ENCODE measurements around the gene SLC22A5.
A peak's percentile ranks its signal among the peaks of the same experiment; 100 is the strongest.

Gene SLC22A5

DNA sequence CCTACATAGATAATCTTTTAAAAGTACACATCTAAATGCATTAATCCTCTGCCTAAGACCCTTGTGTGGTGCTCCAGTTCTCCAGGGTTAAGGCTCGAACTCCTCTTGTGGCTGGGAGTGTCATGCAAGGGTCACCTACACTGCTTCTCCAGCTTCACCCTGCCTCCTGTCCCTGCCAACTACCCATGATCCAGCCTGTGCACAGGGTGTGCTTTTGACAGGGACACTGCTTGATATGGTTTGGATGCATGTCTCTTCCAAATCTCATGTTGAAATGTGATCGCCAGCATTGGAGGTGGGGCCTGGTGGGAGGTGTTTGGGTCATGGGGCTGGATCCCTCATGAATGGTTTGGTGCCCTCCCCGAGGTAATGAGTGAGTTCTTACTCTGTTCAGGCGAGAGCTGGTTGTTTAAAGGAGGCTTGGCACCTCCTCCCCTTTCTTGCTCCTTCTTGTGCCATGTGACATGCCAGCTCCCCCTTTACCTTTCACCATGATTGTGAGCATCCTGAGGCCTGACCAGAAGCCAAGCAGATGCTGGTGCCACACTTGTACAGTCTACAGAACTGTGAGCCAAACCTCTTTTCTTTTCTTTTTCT lies 48.5 kb downstream of the SLC22A5 start (continued):
- no peak for TF ChIP-seq SCRT1 (tag by site-specific recombination; IDR thresholded peaks at IDR 0.05; ENCODE audit: borderline replicate concordance)

DNA sequence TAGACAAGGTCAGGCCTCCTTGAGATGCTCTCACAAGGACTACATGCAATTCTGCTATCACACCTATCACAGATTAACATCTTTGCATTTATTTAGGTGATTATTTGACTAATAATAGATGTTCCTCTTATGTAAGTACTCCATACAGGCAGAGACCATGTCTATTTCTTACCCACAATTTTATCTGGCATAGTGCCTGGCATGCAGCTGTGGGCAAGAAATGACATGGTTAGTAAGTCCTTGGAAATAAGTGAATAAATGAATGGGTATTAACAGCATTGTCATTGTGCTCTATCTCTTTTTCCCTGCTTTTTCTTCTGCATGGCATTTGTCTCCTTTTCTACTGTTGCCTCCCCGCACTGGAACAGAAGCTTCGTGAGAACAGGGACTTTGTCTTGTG lies 49.4 kb downstream of the SLC22A5 start:
- Histone ChIP-seq H3K4me3 (ENCODE audit: low read depth, low read length) (no peak overlapping the region), H3K36me3 (ENCODE audit: control insufficient read depth in 2 of 2, insufficient read depth in 1 of 2, low read length in 2 of 2) (no peaks in the 10 kb centered on the region), H3K4me1 (ENCODE audit: control insufficient read depth, insufficient read depth, low read length) (peaks cover 4% of the 10 kb centered on the region; the same call in 1 of the 2 replicates), H3K9me3 (ENCODE audit: control insufficient read depth, insufficient read depth, low read depth, low read length) (no peaks in the 10 kb centered on the region), H3K27ac (ENCODE audit: extremely low read depth, low read depth, low read length) (no peak overlapping the region)
- TF ChIP-seq, protein P1, sequence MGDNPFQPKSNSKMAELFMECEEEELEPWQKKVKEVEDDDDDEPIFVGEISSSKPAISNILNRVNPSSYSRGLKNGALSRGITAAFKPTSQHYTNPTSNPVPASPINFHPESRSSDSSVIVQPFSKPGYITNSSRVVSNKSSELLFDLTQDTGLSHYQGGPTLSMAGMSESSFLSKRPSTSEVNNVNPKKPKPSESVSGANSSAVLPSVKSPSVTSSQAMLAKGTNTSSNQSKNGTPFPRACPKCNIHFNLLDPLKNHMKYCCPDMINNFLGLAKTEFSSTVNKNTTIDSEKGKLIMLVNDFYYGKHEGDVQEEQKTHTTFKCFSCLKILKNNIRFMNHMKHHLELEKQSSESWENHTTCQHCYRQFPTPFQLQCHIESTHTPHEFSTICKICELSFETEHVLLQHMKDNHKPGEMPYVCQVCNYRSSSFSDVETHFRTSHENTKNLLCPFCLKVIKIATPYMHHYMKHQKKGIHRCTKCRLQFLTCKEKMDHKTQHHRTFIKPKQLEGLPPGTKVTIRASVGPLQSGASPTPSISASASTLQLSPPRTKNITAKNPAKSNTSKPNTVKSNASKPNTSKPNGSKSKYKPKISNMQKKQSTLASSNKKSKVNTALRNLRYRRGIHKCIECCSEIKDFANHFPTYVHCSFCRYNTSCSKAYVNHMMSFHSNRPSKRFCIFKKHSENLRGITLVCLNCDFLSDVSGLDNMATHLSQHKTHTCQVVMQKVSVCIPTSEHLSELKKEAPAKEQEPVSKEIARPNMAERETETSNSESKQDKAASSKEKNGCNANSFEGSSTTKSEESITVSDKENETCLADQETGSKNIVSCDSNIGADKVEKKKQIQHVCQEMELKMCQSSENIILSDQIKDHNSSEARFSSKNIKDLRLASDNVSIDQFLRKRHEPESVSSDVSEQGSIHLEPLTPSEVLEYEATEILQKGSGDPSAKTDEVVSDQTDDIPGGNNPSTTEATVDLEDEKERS (tag by site-specific recombination; IDR thresholded peaks at IDR 0.05), result no peak
- TF ChIP-seq ZBTB1 (tag by site-specific recombination; IDR thresholded peaks at IDR 0.05), result no peak
- no peak for TF ChIP-seq ZNF394 (tag by site-specific recombination; IDR thresholded peaks at IDR 0.05; ENCODE audit: borderline replicate concordance)
- TF ChIP-seq EGR2 (tag by site-specific recombination; IDR thresholded peaks at IDR 0.05; ENCODE audit: low read depth), result no peak
- TF ChIP-seq YY1 (tag by site-specific recombination; IDR thresholded peaks at IDR 0.05), result no peak
- TF ChIP-seq ZNF404 (tag by site-specific recombination; IDR thresholded peaks at IDR 0.05), result no peak
- TF ChIP-seq SCRT2 (tag by site-specific recombination; IDR thresholded peaks at IDR 0.05), result no peak
- TF ChIP-seq TRIM28 (IDR thresholded peaks at IDR 0.05; ENCODE audit: borderline replicate concordance, low read length), result no peak
- TF ChIP-seq REPIN1 (tag by site-specific recombination; IDR thresholded peaks at IDR 0.05; ENCODE audit: low read depth), result no peak
- no peak for TF ChIP-seq ZNF140 (tag by site-specific recombination; IDR thresholded peaks at IDR 0.05)
- TF ChIP-seq, protein P2, sequence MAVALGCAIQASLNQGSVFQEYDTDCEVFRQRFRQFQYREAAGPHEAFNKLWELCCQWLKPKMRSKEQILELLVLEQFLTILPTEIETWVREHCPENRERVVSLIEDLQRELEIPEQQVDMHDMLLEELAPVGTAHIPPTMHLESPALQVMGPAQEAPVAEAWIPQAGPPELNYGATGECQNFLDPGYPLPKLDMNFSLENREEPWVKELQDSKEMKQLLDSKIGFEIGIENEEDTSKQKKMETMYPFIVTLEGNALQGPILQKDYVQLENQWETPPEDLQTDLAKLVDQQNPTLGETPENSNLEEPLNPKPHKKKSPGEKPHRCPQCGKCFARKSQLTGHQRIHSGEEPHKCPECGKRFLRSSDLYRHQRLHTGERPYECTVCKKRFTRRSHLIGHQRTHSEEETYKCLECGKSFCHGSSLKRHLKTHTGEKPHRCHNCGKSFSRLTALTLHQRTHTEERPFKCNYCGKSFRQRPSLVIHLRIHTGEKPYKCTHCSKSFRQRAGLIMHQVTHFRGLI (tag by site-specific recombination; IDR thresholded peaks at IDR 0.05), result no peak
- TF ChIP-seq HOXA7 (CRISPR knock-in tag; IDR thresholded peaks at IDR 0.05; ENCODE audit: borderline replicate concordance), result no peak
- TF ChIP-seq ZNF433 (tag by site-specific recombination; IDR thresholded peaks at IDR 0.05; ENCODE audit: low read depth), result no peak
- TF ChIP-seq ZNF16 (tag by site-specific recombination; IDR thresholded peaks at IDR 0.05; ENCODE audit: low read depth), result no peak
- no peak for TF ChIP-seq ZNF623 (tag by site-specific recombination; IDR thresholded peaks at IDR 0.05)
- TF ChIP-seq ZNF221 (tag by site-specific recombination; IDR thresholded peaks at IDR 0.05; ENCODE audit: borderline replicate concordance), result no peak
- ChIA-PET CTCF (interaction anchor here (0.8 to 1.7 kb wide), 6 partner anchors 32 to 181 kb away, joined by 3 to 5 read pairs (median 3); partner anchors contain the start of gene IRF1), POLR2A (no interaction called here)

DNA sequence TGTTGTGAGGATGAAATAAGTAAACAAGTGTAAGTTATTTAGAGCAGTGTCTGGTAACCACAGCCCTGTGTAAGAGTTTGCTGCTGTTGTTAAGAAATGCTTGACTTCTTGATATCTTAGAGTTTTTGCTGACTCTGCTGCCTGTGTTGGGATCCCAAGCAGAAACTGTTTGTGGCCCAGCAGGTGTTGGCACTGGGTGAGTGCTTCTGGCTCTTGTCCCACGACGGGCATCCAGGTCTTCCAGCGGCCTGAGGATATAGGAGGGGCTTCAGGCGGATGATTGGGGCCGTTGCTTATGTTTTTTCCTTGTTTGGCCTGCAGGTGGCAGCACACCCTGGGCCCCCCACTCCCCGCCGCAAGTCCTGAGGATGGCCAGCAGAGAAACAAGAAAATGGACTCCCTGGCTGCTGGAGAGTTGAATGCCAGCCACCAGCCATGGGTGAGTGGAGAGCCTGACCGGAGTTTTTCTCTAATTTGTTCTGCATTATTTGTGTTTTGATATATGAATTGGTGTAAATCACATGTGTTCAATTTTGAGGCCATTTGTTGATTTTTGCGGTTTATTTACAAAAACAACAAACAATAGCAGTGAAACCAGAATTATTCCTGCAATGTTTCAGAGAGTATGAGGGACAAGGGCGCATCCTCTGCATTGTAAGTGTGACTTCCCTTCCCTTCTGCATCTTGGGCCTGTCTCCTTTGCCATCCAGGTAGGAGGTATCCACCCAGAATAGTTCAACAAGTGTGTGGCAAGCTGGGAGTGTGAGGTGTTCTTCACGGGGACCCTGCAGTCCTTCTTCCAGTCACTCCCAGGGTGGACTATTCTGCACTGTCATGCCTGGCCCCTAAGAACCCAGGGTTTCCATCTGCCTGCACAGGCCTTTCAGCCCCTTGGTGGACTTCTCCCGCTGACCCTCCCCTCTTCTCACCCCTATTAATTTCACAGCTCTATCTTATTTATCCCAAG lies 50.3 kb downstream of the SLC22A5 start:
- Histone ChIP-seq H3K27ac (ENCODE audit: extremely low read depth, low read depth, low read length) (no peak overlapping the region), H3K9me3 (ENCODE audit: control insufficient read depth, insufficient read depth, low read depth, low read length) (no peaks in the 10 kb centered on the region), H3K4me3 (ENCODE audit: low read depth, low read length) (no peak overlapping the region), H3K4me1 (ENCODE audit: control insufficient read depth, insufficient read depth, low read length) (peaks cover under 1% of the 10 kb centered on the region; the same call in 1 of the 2 replicates), H3K36me3 (ENCODE audit: control insufficient read depth in 2 of 2, insufficient read depth in 1 of 2, low read length in 2 of 2) (no peaks in the 10 kb centered on the region)
- CTCF ChIA-PET, result interaction anchor here (0.6 to 1.7 kb wide), 18 partner anchors 10 to 1702 kb away, joined by 3 to 11 read pairs (median 4); no protein-coding TSS in a partner anchor
- POLR2A ChIA-PET, result interaction anchor here (1.5 kb wide), 1 partner anchor 71 kb away, joined by 8 read pairs; the partner anchor contains the start of gene IRF1
- TF ChIP-seq, protein P3, sequence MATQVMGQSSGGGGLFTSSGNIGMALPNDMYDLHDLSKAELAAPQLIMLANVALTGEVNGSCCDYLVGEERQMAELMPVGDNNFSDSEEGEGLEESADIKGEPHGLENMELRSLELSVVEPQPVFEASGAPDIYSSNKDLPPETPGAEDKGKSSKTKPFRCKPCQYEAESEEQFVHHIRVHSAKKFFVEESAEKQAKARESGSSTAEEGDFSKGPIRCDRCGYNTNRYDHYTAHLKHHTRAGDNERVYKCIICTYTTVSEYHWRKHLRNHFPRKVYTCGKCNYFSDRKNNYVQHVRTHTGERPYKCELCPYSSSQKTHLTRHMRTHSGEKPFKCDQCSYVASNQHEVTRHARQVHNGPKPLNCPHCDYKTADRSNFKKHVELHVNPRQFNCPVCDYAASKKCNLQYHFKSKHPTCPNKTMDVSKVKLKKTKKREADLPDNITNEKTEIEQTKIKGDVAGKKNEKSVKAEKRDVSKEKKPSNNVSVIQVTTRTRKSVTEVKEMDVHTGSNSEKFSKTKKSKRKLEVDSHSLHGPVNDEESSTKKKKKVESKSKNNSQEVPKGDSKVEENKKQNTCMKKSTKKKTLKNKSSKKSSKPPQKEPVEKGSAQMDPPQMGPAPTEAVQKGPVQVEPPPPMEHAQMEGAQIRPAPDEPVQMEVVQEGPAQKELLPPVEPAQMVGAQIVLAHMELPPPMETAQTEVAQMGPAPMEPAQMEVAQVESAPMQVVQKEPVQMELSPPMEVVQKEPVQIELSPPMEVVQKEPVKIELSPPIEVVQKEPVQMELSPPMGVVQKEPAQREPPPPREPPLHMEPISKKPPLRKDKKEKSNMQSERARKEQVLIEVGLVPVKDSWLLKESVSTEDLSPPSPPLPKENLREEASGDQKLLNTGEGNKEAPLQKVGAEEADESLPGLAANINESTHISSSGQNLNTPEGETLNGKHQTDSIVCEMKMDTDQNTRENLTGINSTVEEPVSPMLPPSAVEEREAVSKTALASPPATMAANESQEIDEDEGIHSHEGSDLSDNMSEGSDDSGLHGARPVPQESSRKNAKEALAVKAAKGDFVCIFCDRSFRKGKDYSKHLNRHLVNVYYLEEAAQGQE (tag by site-specific recombination; IDR thresholded peaks at IDR 0.05), result 0 out of 2 replicates have a peak, but pooled peaks have one; percentile 8
- TF ChIP-seq ZBTB8A (tag by site-specific recombination; IDR thresholded peaks at IDR 0.05) (peak; percentile 23; the same call in 1 of the 2 replicates), SCRT1 (tag by site-specific recombination; IDR thresholded peaks at IDR 0.05; ENCODE audit: borderline replicate concordance) (peak; percentile 76), ZNF2 (tag by site-specific recombination; IDR thresholded peaks at IDR 0.05) (0 out of 2 replicates have a peak, but pooled peaks have one; percentile 30), ZFP37 (tag by site-specific recombination; IDR thresholded peaks at IDR 0.05) (0 out of 2 replicates have a peak, but pooled peaks have one; percentile 26)

All from HEK293 (cell line).